Right forelimb (tissue), 1 donor: Measurements from ENCODE around the gene NPAT.

Source experiments
- DNase-seq: peaks from one replicate; pipeline ENCODE4 v3.0.0-alpha.2; 2018

NPAT gene

DNA sequence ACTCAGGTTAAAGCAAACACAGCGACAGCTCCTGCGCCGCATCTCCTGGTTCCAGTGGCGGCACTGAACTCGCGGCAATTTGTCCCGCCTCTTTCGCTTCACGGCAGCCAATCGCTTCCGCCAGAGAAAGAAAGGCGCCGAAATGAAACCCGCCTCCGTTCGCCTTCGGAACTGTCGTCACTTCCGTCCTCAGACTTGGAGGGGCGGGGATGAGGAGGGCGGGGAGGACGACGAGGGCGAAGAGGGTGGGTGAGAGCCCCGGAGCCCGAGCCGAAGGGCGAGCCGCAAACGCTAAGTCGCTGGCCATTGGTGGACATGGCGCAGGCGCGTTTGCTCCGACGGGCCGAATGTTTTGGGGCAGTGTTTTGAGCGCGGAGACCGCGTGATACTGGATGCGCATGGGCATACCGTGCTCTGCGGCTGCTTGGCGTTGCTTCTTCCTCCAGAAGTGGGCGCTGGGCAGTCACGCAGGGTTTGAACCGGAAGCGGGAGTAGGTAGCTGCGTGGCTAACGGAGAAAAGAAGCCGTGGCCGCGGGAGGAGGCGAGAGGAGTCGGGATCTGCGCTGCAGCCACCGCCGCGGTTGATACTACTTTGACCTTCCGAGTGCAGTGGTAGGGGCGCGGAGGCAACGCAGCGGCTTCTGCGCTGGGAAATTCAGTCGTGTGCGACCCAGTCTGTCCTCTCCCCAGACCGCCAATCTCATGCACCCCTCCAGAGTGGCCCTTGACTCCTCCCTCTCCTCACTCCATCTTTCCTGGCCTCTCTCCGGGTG lies at the start of gene NPAT, which contains the start of gene ATM:
NPAT (minus strand) TSS at position 65 of the 774 bp plus-strand sequence. CDS start 102 bp downstream, outside the sequence.
ATM (plus strand) TSS at position 494 of the 774 bp plus-strand sequence. CDS start 4,558 bp downstream, outside the sequence.
- DNase-seq = peak; percentile 98

DNA sequence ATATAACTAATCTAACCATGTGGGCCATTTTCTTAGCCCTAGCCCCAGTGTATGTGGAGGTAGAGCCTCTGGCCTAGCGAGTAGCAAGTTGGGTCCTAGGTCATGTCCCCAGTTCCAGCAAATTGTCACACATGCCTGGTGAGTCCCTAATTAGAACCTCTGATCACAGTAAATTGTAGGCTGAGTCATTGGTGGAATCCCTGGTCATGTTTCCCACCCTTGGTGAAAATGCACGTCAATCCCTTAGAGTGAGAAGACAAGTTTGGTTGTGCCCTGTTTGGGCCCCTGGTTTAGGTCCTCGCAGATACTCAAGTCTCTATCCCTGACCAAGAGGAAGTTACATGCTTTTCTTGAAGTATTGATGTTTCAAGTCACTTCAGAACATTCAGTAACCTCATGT lies 47.1 kb upstream of the NPAT start:
- no peak for DNase-seq

DNA sequence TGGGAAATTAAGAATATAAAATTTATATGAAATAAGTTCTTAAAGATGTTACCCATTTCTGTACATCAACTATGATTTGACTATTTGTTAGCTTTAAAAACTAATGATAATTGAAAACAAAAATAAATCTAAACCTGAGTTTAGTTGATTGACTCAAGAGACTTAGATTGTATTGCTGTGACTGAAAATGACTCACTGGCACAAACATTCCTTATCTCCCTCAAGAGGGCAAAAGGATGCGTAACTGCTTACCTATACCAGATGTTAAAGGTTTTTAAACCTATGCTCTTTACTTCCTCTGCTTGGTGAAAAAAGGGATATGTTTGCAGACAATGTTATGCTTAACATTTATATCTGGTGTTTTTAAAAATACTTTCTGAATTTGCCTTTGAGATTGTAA lies 30.7 kb upstream of the NPAT start:
- no peak for DNase-seq

DNA sequence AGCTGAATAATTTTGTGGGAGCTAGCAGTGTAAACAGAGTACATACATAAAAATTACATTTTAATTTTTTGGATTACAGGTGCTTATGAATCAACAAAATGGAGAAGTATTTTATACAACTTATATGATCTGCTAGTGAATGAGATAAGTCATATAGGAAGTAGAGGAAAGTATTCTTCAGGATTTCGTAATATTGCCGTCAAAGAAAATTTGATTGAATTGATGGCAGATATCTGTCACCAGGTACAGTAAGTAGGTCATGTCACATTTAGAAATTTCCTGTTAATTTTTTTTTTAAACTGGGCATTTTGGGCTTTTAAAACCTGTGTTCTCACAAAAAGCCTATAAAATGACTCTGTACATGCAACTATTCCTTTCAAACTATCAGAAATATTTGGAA lies 24.4 kb upstream of the NPAT start:
- DNase-seq = no peak

DNA sequence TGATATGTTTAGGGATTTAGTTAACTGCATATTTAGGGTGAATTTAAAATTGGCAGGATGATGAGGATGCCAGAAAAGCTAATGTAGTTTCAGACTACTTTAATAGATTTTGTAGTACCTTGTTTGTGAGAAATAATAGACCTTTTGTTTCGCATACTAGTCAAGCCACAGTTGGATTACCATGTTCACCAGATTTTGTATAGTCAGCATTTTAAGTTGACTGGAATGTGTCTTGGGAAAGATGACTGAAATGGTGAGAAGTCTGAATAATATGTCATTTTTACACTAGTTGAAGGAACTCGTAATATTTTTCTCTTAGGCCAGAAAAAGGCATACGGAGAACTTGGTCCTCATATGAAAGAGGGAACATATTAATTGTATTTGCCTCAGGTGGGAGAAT lies 23.9 kb upstream of the NPAT start:
- no peak for DNase-seq

DNA sequence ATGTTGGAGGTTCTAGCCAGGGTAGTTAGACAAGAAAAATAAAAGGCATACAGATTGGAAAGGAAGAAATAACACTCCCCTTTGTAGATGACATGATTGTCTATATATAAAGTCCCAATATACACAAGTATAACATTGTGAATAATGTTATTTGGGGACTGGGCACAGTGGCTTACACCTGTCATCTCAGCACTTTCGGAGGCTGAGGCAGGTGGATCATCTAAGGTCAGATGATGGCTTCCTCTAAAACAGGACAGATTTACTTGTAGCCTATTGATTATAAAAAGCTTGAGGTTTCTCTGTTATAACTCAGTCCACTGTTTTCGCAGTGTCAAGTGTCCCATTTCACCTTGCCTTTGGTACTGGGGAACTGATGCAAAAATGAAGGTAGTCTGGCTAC lies 20.0 kb upstream of the NPAT start:
- no peak for DNase-seq

DNA sequence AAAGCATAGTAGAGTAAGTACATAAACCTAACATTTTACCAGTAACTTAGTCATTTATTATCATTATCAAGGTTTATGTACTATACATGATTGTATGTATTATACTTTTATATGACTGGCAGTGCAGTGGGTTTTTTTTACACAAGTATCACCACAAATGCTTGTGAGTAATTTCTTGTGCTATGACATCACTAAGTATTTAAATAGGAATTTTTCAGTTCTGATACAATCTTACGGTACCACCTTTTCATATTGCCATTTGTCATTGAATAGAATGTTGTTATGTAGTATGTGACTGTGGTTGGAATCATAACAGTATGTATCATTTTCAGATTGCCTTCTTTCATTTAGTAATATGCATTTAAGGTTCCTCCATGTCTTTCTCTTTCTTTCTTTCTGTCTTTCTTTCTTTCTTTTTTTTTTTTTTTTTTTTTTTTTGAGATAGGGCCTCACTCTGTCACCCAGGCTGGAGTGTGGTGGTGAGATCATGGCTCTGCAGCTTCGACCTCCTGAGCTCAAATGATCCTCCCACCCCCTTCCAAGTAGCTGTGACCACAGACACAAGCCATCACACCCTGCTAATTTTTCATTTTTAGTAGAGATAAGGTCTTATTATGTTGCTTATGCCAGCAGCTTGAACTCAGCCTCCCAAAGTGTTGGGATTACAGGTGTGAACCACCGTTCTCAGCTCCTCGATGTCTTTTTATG lies 19.0 kb upstream of the NPAT start:
- DNase-seq = no peak

DNA sequence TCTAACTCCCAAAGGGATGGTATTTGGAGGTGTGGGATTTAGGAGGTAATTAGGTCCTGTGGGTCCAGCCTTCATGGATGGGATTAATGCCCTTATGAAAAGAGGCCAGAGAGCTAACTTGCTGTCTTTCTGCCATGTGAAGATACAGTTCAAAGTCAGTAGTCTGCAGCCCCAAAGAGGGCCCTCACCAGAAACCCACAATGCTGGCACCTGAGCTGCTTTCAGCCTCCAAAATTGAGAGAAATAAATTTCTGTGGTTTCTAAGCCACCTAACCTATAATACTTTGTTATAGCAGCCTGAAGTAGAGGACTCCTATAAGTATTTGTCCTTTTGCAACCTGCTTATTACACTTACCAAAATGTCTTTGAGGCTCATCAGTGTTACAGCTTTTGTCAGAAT lies 16.6 kb upstream of the NPAT start:
- DNase-seq = no peak

DNA sequence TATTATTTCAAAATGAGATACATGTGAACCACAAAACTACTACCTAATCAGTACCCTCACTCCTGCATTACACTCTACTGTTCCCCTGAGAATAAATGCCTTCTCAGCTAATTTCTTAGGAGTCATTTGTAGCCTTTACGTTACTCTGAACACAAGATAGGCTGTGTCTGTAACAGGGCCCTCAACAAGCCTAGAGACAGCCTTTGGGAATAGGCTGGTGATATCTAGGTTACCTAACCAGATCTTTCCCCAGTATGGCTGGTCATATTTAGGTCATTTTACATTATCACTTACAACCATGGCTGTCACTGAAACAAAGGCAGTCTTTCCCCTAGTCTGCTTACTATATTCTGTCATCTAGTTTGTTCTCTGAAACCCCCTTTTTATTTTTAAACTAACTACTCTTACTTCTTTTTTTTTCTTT lies 14.6 kb upstream of the NPAT start:
- DNase-seq = no peak

DNA sequence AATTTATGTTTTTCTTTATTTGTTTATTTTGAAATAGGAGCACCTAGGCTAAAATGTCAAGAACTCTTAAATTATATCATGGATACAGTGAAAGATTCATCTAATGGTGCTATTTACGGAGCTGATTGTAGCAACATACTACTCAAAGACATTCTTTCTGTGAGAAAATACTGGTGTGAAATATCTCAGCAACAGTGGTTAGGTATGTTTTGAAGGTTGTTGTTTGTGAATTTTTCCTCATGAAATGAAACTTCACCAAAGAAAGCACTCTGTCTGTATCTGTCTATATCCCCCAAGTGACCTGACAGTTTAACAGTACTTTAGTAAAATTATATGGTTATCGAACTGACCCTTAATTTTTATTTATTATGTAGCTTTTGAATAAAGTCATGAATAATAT lies 13.2 kb upstream of the NPAT start:
- DNase-seq = no peak

DNA sequence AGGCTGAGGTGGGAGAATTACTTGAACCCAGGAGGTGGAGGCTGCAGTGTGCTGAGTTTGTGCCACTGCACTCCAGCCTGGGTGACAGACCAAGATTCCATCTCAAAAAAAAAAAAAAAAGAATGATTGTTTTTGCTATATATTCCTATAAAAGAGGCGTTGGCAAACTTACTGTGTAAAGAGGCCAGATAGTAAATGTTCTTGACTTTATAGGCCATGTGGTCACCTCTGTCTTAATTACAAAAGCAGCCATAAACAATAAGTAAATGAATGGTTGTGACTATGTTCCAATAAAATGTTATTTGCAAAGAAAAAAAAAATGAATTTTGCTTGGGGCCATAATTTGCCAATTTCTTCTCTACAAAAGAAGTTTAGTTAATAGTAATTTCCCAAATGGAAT lies 12.8 kb upstream of the NPAT start:
- DNase-seq = no peak

DNA sequence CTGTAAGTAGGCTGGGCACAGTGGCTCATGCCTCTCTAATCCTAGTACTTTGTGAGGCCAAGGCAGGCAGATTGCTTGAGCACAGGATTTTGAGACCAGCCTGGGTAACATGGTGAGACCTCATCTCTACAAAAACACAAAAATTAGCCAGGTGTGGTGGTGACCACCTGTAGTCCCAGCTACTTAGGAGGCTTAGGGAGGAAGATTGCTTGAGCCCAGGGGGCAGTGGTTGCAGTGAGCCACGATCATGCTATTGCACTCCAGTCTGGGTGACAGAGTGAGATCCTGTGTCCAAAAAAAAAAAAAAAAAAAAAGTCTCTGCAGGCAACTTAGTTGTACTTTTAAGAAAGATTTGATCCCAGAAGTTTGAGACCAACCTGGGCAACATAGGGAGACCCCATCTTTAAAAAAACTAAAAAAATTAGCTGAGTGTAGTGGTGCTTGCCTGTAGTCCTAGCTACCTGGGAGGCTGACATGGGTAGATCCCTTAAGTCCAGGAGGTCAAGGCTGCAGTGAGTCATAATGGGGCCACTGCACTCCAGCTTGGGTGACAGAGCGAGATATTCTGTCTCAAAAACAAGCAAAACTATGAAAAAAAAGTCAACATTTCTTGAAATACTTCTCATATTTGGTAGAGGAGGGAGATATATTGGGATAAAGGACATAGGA lies 11.0 kb upstream of the NPAT start:
- no peak for DNase-seq

DNA sequence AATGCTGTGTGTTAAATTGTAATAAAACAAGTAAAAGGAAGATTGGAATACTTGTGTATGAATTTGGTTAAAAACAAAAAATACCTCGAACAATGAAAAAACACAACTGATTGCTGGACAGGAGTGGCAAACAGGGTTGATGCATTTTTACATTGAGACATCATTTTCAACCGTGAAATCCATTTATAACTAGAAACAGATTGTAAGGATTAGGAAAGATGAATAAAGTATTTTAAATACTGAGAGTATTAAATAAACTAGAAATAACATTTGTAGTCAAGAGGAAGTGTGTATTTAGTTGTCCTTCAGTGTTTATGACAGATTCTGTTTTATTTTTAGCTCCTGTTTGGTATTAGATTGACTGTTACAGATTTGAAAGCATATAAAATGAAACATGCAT lies 5.8 kb upstream of the NPAT start:
- no peak for DNase-seq

DNA sequence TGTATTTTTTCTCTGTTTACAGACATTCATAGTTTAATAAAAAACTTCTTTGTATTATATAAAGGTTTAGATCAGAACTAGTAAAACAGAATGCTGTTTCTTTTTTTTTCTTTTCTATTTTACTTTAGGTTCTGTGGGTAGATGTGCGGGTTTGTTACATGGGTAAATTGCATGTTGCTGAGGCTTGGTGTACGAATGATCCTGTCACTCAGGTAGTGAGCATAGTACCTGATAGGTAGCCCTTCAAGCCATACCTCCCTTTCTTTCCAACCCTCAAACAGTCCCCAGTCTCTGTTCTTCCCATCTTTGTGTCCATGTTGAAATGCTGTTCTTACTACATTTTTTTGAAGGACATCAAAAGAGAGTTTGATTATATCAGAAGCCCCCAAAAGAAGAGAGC lies 3.6 kb upstream of the NPAT start:
- no peak for DNase-seq

DNA sequence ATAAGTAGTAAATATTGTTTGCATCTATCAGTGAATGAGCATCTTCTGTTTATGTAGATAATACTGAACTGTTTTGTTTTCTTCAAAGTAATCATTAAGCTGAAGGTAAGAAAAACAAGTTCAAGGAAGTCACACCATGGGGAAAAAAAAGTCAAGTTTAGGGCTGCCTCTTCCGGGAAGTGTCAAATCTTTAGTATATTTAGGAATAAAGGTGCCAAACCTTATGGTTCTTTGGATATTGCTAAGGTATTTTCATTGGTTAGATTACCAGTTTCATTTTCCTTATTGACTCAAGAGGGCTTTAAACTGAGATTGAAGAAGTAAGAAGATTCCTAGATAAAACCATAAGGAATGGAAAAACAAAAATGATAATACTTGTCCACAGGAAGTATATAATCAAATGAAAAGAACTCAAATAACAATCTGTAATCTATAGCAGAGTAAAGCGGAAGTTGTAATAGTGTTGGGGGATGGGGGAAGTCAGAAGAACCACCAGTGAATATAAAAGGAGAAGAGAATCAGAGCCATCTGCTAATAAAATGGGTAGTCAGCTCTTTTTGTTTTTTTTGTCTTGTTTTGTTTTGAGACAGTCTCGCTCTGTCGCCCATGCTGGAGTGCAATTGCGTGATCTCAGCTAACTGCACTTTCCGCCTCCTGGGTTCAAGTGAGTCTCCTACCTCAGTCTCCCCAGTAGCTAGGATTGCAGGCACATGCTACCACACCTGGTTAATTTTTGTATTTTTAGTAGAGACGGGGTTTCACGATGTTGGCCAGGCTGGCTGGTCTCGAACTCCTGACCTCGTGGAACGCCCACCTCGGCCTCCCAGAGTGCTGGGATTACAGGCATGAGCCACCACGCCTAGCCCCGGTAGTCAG lies 2.7 kb upstream of the NPAT start:
- DNase-seq = no peak

DNA sequence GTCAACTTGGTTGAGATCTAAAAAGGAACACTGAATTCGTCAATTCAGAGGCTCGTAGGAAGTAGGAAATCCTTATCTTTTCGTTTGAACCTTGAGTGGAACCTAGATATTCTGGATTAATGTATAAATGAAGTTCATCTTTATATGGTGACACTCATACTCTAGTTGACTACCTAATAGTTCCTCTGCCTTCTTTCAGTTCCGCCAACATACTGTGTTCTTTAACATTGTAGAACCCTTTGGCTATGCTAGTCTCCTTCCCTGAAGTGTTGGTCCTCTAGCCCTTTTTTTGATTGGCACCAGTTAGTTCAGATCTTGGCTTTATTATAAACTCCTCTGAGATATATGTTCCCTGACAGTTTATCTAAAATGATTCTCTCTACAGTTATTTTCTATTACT lies 1.9 kb upstream of the NPAT start:
- DNase-seq = no peak

DNA sequence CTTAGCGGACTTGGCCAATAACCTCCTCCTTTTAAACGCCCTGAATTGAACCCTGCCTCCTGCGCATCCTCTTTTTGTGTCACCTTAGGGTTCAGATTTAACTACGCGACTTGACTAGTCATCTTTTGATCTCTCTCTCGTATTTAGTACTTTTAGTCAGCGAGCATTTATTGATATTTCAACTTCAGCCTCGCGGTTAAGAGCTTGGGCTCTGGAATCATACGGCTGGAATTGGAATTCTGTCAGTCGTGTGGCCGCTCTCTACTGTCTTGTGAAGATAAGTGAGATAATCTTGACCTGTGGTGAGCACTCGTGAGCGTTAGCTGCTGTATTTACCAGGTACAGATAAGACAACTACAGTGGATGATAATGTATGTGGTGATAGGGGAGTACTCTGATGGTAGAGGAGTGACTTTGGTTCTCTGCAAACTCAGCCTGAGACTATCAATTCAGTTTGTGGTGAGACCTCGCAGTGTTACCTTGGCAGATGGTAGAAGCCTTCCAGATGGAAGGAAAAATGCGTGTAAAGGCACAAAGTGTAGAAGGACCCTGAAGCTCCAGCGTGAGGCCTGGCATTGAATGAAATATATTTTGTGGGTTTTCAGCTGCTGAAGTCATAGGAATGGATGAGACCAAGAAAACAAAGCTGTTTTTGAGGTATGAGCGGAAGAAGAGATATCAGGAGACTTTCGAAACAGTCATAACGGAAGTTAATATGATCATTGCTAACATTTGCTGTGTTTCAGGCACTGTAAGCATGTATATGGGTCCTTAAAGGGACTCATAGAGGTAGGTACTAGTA lies 1.1 kb upstream of the NPAT start:
- DNase-seq = no peak

DNA sequence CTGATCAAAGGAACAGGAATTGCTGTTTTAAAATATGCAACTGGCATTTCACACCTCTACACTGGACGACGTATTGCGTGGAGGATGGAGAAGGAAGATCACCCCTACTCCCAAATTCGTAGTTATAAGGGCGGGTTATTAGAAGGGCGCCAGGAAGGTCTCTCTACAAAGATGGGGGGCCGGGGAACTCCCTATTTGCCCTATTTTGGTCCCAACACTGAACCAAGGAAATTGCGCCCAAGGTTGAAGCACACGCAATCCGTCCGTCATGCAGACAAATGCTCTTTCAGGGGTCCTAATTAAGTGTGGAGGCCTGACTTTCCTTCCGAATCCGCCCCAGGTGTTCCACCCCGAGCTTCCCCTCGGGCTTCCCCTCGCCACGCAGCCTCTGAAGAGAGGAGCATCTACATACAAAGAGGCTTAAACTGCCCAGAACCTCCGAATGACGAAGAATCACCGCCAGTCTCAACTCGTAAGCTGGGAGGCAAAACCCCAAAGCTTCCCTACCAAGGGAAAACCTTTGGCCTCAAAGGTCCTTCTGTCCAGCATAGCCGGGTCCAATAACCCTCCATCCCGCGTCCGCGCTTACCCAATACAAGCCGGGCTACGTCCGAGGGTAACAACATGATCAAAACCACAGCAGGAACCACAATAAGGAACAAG lies 396 bp downstream of the NPAT start:
- DNase-seq = no peak

DNA sequence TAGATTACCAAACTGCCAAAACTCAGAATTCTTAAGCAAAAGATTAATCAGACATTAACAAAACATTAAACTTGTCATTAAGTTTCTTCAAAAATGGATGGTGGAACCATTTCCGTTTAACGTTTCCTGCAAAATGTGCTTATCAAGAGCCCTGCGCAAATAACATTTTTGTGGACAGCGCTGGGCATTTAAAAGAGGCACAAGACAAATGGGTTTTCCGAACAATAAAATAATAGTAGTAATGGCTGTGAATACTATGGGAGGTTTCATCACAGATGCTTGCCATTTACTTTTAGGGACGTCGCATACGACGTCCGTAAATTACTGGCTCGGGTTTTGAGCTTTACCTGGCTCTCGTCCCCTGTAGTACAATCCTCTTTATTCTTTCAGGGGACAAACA lies 1.1 kb downstream of the NPAT start:
- DNase-seq = no peak

DNA sequence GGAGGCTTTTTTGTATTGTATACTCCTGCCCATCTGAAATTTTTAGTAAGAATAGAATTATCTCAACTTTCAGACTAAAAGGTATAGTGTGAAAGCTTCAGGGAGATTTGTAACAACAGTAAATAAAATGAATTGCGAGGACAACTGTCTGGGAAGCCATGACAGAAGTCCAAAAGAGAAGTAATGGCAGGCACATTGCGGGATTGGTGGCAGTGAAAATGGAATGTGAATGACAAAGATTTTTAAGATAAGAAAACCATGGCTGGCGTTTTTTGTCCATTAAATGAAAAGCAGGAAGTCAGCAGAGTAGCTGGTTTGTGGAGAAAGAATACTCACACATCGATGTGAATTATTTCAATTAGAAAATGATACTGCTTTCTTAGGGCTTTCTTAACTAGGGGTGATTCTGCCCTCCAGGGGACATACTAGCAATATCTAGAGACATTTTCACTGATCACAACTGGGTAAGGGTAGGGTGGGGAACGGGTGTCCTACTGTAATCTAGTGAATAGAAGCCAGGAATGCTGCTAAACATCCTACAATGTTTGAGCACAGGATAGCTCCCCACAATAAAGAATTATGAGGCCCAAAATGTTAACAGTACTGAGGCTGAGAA lies 1.6 kb downstream of the NPAT start:
- DNase-seq = no peak
